GM18498 (cell line): ENCODE results near the gene CALHM4.

Experiments
- ATAC-seq: cut with Tn5 transposase; IDR thresholded peaks from one replicate; pipeline ENCODE4 v1.9.1; 2021; ENCODE audit warnings: mild to moderate bottlenecking, moderate library complexity; ENCODE audit not compliant: unreplicated experiment

Gene CALHM4

DNA sequence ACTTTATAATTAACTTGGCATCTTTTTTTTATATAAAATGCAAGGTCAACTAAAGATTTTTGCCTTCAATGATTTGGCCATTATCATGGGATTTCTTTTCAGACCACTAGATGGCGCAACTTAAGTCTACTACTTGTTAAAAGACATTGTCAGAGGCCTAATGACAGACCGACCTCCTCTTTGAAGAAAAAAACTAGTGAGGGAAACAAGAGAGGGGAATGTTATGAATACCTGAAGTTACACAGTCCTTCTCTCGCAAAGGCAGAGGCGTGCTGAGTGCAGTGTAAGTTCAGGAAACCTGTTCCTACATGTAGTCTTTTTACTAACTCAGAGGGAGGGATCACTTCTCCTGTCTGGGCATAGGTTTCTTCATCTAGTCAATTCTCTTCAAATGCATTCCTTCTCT, 17.3 kb upstream of the CALHM4 start:
- ATAC-seq, result peak; percentile 64

DNA sequence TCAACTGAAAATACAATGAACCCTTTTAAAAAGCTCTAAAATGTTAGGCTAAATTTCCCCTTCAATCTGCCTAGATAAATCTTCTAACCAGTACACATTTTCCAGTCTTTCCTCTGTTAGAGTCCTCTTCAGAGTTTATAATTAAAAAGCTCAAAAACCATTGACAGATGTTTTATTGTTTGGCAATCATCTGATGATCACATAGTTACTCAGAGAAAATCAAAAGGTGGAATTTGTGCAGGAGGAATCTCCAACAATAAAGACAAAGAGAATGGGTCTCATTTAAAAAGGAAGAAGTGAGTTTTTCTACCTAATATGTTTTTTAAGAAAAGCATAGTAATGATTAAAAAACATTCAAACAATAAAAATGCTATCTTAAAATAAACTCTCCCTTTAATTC, 11.1 kb upstream of the CALHM4 start:
- ATAC-seq, result no peak

- ATAC-seq, result no peak
Observed at GRCh38 chr6:116543149-116543548, 10.4 kb upstream of the CALHM4 start.

DNA sequence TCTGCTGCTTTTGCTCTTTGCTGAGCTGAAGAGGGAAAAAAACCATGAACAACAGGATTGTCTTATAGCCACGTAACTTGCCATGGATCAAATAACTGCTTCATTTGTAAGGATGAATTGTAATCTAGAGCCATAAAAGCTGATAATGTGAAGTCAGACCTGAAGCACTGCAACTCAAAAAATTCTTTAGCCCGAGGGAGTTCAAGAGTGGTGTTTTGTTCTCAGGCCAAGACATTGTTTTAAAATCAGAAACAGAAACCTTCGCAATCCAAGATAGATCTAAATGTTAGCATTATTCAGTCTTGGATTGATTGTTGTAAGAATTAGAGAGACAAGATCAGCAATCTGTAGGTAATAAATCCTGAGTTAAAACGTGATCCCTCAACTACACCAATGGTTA, 7.9 kb upstream of the CALHM4 start, which contains the start of gene TRAPPC3L:
Gene TRAPPC3L, minus strand, starts transcription at position 34 of the 400 bp plus-strand sequence. CDS start 170 bp downstream, outside the sequence.
- ATAC-seq, result no peak

DNA sequence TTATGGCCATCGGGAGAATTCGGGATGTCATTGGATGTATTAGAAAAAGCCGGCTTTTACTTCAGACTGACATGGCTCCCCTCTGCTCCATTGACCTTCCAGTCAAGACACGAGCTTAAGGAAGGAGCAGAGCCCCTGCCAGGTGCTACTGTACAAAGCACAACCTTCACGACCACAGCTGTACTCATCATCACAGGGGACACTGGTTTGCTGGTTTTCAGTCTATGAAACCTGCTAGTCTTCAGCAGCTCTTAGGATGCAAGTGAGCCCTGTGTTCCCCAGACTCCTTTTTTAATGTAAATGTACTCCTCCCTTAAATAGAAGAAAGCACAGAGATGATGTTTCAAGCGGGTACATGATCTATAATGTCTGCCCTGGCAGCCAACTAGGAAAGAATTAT, 6.2 kb upstream of the CALHM4 start:
- no peak for ATAC-seq

GRCh38 chr6:116550796-116551195, 2.8 kb upstream of the CALHM4 start:
- ATAC-seq, result no peak

- no peak for ATAC-seq
Observed at GRCh38 chr6:116556065-116556464, 2.5 kb downstream of the CALHM4 start.

DNA sequence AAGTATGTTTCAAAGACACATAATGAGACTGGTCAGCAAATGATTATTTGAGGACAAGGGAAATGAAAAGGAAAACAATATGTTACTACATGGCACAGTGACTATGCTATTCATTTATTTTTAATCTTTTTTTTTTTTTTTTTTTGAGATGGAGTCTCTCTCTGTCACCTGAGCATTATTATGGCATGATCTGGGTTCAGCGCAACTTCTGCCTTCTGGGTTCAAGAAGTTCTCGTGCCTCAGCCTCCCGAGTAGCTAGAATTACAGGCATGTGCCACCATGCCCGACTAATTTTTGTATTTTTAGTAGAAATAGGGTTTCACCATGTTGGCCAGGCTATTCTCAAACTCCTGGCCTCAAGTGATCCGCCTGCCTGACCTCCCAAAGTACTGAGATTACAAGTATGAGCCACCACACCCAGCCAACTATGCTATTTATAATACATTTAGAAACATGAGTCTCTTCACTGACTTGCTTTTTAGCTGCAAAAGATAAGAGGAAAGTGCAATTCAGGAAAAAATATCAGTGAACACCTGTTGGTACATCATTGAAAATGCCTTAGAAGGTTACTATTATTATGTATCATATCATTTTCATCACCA, 3.4 kb downstream of the CALHM4 start:
- ATAC-seq, result no peak

DNA sequence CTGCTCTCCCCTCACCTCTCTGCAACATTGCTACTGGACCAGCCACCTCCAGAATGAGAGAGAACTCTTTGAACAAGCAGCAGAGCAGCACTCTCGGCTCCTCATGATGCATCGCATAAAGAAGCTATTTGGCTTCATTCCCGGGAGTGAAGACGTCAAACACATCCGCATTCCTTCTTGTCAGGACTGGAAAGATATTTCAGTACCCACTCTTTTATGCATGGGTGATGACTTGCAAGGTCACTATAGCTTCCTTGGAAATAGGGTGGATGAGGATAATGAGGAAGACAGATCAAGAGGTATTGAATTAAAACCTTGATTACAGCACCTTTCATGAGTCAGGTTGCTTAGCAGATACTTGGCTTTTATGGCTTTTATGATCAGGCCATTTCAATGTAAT, 4.3 kb downstream of the CALHM4 start:
- no peak for ATAC-seq

GRCh38 chr6:116560130-116560529, 6.6 kb downstream of the CALHM4 start:
- no peak for ATAC-seq

DNA sequence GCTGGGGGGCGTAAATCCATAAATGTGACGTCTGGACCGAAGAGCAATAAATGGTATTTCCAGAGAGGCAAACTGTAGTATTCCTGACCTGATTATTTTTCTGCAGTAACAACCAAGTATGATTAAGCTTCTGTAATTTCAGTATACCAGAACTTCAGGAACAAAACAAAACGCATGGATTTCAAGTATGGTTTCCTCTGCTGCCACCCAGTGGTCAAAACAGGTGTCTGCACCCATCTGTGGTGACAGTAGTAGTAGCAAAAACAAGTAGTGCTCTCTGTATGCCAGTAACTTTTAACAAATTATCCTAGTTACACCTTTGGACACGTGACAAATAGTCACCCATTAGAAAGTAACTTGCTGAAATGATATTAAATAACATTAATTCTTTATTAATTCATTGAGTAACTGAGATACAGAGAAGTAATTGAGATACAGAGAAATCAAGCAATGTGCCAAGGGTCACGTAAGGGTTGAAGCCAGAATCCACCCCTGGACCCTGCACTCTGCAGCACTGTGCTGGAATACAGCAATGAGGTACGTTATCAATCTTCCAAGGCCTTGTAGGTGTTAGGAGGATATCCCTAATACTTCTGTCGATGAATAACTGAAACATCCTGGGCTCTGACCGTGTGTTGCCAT, 7.9 kb downstream of the CALHM4 start:
- ATAC-seq, result peak; percentile 71

GRCh38 chr6:116562019-116562403, 8.5 kb downstream of the CALHM4 start:
- ATAC-seq, result no peak

DNA sequence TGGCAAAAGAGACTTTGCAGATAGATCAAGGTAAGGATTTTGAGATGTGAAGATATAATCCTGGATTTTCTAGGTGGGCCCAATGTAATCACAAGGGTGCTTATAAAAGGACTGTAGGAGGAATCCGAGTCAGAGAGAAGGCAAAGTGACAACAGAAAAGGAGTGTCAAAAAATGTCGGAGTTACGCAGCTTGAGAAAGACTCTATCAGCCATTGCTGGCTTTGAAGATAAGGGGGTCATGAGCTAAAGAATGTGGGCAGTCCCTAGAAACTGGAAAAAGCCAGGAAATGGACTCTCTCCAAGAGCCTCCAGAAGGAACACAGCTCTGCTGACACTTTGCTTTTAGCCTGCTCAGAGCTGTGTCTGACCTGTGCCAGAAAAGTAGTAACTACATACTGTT, 9.1 kb downstream of the CALHM4 start:
- ATAC-seq, result no peak

GRCh38 chr6:116563830-116564229, 10.3 kb downstream of the CALHM4 start:
- ATAC-seq, result no peak

GRCh38 chr6:116564311-116564710, 10.8 kb downstream of the CALHM4 start:
- ATAC-seq, result no peak

DNA sequence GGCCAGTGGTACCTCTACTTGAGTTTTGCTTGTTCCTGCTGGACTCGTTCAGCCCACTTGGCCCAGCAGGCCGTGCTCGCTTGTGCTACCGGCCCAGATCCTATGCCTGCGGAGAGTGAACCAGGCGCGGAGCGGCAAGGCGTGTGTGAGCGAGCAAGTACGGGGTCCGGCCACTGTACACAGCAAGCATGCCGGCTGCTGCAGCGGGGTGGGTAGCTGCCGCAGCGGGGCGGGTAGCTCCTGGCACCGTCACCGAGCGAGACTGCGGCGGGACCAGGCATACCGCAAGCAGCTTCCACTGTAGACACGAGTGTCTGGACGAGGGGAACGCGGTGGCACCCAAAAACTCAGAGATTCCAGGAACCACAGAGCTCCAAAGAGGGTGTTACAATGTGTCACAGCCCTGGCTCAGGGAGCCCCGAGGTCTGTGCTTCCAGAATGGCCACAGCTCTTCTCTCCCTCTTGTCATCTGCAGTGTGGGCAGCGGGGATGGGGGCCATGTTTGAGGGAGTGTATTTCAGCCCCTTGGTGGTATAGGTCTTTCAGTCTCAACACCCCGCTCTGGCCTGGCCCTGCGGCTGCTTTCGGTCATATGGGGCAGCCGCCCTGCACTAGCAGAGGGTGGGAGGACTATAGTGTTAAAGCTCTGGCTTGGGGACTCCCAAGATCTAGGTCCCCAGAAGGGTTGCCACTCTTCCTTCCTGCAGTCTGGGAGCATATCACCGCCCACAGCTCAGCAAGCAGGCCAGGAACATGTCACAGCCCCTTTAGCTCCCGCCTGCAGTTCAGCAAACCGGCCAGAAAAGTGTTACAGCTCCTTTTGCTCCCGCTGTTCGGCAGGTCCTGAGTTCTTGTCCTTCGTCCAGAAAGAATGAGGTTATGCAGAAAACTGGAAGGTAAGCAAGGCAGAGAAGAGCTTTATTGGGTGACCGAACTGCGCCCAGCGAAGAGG, 11.6 kb downstream of the CALHM4 start:
- ATAC-seq, result no peak

- no peak for ATAC-seq
Observed at GRCh38 chr6:116568111-116568510, 14.6 kb downstream of the CALHM4 start.

DNA sequence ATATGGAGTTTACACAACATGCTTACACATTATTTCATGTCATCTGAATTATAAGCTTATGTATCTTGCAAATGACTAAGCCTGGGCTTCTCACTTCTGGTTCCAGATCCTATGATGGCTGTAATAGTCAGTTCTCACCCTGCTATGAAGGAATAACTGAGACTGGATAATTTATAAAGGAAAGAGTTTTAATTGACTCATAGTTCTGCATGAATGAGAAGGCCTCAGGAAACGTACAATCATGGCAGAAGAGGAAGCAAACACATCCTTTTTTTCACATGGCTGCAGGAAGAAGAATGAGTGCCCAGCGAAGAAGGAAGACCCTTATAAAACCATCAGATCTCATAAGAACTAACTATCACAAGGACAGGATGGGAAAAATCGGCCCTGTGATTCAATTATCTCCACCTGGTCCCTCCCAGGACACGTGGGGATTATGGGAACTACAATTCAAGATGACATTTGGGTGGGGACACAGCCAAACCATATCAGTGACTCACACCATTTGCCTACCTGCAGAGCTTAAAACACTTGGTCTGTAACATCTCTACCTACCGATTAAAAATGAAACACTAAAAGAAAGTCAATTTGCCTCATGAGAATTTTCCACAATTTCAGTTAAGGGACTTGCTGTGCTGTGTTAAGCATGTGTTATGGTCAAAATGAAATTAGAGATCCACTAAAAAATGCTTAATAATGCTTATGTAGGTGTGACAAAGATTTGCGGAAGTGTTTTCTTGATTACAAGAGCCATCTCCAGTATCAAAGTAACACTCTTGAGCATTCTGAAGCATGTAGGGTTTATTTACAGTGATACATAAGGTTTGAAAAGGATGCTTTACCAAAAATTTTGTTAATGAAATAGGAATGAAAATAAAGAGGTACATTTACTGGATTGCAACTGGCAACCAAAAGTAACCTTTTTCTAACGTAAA, 15.5 kb downstream of the CALHM4 start:
- no peak for ATAC-seq

DNA sequence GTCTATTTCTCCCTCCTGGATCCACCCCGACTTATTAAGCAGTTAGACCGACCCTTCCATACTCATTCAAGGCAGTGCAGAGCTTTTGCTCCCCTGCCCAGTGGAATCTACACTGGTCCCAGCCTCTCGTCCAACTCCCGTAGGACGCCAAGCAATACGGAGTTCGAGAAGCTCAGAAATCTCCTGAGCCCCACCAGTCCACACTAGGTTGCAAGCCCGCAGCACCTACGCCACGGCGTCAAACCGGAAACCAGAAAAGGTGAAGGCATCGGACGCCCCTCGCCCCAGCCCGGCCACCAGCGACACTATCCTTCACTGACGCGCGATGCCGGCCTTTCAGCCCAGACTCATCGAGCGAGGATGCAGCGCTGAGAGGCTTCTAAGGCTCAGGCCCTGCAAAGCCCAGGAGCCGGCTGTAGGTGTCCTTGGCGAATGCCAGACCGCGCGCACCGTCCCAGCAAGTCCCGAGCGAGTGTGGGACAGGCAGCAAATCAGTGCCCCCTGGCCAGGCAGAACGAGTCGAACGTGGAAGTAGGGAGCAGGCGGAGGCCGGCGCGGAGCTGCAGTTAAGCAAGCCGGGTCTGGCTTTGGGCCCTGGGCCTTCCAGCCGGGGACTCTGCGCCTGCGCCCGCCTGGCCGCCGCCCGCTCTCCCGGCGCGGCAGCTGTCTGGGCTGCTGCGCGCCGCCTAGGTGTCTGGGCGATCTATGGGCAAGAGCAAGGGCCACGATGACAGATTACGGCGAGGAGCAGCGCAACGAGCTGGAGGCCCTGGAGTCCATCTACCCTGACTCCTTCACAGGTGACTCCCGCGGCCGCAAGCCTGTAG, 17.5 kb downstream of the CALHM4 start, which contains the start of gene RWDD1:
Gene RWDD1, plus strand, starts transcription at position 649 of the 827 bp plus-strand sequence. Its CDS starts 79 bp downstream, at position 728.
- ATAC-seq, result peak; percentile 96

GRCh38 chr6:116571683-116572000, 18.1 kb downstream of the CALHM4 start:
- ATAC-seq, result no peak
